Measurements from ENCODE around the gene ATP11A.

GRCh38 chr13:112828082-112828699 lies 138.4 kb downstream of the ATP11A start:
- TF ChIP-seq CTCF (IDR thresholded peaks at IDR 0.05) (no peak), POLR2A (IDR thresholded peaks at IDR 0.05) (no peak)

Measured in thyroid gland (tissue), 4 donors.